SHP77 treated with DMSO at 0.1 percent for 48 hours (cell line): ENCODE data around the gene ADAMTS16.

ENCODE experiments used
- DNase-seq: peaks from one replicate; lab custom pipeline; 2025; lab: John Stamatoyannopoulos, UW

The ADAMTS16 gene

DNA sequence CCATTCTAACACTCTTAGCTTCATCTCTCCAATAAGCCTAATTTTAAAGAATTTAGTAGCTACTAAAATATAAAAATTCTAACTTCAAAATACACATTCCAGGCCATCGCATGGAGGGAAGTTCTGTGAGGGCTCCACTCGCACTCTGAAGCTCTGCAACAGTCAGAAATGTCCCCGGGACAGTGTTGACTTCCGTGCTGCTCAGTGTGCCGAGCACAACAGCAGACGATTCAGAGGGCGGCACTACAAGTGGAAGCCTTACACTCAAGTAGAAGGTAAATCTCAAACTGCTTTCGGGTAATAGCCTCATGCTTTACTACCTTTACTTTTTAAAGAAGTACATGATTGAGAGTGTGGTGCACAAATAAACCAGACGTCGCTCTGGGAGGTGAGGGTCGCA lies 94.8 kb downstream of the ADAMTS16 start:
- DNase-seq = no peak

DNA sequence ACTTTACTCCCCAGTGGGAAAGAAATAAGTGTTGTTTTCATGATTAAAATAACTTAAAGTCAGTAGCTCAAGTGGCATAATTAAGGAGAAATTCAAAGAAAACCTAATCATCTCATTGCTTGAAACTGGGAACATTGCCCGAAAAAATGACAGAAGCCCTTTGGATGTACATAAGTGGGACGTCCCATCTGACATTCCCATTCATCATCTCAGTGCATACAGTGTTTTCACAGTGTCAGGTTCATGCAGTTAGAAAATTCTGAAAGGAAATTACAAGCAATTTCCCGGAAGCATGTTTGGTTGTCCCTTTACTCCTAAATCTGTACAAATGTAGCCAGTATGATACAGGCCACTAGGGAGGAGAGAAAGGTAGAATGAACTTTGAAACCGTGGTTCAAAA lies 95.6 kb downstream of the ADAMTS16 start:
- no peak for DNase-seq

DNA sequence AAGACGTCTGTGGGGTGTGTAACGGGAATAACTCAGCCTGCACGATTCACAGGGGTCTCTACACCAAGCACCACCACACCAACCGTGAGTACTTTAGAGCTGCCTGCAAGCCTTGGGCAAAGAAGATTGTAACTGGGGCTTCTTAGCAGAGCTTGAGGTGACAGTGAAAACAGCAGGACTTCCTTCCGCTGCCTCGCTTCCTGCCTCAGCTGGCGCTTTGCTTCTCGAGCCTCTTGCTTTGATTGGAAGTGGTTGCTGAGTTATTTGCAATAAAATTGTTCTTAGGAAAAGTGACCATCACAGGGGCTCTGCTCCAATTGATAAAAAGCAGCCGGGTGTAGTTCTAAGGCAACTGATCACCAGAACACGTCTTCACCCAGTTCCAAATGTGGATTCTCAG lies 99.1 kb downstream of the ADAMTS16 start:
- no peak for DNase-seq

DNA sequence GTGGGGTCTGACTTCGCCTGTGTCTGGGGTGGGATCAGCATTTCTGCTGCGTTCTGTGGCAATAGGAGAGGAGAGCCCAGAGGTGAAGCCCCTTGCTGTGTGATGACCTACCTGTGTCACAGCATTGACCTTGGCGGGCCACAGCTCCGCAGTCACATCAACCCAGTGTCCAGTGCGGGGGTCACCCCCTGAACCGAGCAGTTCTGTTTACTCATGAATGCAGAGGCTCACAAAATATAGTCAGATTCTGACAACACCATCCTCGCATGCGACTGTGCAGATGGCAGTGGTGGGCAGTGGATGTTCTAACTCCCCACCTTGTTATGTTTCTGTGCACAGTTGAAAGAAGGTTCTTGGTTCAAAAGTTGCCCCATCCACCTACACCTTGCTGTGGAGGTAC lies 100.1 kb downstream of the ADAMTS16 start:
- DNase-seq = no peak

DNA sequence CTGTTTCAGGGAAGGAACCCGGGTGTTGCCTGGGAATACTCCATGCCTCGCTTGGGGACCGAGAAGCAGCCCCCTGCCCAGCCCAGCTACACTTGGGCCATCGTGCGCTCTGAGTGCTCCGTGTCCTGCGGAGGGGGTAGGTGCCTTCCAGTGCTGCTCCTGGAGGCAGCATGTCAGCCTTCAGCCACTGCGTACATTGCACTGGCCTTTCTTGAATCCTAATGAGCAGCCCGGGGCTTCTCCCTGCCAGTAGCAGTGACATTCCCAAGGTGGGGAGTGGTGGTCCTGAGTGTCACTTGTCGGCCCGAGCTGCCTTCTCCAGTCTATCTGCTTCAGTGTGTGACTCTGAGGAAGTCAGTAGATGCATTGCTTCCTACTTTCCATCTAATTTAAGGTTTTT lies 101.9 kb downstream of the ADAMTS16 start:
- DNase-seq = no peak

DNA sequence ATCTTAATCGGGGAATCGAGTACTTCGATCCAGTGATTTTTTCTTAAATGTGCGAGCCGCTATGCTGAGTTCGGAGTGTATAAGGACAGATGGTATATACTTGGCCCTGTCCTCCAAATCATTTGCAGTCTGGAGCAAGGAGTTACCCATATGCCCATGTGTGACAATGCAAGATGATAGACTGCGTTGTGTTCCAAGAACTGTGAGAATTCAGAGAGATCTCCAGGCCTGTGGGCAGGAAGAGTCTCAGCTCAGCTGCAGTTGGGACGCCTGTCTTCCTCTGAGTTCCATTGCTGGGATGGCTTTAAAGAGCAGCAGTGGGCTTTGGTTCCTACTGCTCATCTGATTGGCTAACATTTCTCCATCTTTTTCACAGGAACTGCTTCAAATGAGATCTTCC lies 106.6 kb downstream of the ADAMTS16 start:
- no peak for DNase-seq

DNA sequence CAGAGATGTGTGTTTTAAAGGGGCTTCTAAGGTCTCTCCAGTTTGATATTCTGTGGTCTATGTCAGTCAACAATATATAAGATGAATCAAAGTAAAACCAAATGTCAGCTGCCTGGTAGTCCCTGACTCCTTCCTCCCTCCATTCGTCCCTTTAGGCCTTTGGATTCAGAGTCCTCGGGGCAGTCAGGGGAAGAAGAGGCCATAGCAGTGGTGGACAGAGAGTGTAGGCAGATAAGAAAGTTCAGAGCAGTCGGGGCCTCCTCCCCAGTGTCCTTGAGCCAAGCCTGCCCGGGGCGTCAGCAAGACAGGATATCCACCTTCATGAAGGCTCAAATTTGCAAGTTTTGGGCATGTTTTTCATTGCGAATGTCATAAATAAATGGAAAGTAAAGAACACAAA lies 110.6 kb downstream of the ADAMTS16 start:
- DNase-seq = no peak

DNA sequence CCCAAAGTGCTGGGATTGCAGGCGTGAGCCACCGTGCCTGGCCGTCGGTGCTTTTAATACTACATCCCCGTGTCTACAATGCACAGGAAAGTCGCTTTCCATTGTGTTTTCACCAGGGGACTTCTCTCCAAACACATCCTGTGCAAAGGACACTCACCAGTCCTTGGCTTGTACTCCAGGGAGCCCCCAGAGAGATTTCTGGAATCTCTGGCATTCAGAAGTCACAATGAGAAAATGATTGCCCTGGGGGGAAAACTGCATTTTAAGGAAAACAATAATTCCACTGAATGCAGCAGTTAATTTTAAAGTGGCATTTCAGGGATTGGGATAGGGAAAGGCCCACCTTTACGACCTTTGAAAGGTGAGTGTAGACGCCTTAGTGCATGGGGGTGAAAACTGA lies 112.0 kb downstream of the ADAMTS16 start:
- no peak for DNase-seq

DNA sequence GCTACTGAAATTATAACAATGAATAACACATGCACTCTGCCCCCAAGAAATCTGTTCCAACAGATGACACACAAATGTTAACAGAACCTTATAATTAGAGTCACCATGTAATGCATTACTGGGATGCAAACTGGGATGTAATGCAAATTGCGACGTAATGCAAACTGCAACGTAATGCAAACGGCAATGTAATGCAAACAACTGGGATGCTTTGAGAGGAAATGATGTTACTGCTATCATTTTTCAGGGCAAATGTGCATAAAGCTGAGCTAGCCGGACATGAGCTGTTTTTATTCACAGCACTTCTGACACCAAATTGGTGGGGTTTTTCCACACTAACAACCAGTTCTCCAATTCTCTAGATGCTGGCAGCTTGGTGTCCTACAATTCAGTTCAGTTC lies 117.2 kb downstream of the ADAMTS16 start:
- no peak for DNase-seq

DNA sequence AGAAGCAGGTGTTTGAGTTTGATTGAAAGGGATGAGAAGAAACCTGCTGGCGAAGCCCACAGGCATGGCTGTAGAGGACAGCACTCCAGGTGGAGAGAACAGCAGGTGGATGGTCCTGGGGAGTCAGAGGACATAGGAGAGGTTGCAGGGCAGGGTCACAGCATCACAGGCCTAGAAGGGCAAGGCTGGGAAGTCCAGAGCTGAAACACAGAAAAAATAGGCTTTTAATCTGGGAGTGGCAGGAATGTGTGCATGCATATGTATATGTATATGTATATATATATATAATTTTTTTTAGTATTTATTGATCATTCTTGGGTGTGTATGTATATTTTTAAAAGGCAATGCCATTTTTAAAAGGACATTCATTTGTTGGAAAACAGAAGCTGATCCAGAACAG lies 118.4 kb downstream of the ADAMTS16 start:
- no peak for DNase-seq

DNA sequence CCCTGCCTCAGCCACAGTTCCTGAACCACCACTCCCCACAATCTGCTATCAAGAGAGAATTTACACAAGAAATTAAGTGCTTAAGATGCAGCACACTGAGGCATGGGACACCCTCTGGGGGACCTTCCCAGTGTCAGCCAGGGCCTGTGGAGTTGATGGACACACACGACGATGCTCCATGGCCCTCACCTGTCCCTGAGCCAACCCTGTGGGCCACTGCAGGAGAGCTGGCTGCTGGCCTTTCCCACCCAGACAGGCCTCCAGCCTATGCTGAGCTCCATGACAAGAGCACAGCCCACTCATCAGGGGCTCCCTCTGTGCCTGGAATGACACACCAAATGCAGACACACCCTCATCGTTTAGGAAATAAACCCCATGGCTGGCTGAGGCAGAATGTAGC lies 124.6 kb downstream of the ADAMTS16 start:
- DNase-seq = no peak

DNA sequence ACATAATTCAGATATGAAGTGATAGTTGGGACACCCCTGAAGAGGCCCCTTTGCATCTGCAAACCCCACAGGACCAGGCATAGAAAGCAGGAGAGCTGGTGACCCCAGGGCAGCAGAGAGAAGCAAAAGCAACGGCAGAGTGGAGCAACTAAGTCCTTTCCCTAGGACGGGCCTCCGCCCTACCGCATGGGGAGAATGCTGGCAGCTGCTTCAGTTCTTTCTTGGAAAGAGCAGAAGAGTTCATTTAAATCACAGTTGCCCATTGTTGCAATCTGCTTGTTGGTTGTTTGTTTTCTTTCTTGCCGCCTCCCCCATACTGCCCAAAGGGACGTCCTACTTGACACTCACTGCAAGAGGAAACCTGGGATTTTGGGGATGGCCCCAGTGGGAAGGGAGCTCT lies 126.2 kb downstream of the ADAMTS16 start:
- no peak for DNase-seq

DNA sequence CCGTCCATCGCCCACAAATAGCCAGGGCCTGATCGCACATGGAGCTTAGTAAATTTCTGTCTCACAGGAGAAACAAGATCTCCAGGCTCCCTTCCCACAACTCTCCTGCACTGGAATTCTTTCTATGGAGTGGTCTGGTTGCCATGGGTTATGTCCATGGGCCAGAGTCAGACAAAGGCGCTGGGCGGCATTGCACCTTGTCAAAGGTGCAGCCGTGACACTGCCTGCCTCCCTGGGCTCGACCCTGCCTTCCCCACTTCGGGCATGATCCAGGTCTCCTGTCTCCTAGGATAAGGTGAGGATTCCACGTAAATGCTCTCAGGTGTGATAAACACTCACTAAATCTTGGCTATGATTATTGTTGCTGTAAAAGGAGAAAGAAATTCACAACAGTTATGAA lies 130.0 kb downstream of the ADAMTS16 start:
- DNase-seq = no peak

DNA sequence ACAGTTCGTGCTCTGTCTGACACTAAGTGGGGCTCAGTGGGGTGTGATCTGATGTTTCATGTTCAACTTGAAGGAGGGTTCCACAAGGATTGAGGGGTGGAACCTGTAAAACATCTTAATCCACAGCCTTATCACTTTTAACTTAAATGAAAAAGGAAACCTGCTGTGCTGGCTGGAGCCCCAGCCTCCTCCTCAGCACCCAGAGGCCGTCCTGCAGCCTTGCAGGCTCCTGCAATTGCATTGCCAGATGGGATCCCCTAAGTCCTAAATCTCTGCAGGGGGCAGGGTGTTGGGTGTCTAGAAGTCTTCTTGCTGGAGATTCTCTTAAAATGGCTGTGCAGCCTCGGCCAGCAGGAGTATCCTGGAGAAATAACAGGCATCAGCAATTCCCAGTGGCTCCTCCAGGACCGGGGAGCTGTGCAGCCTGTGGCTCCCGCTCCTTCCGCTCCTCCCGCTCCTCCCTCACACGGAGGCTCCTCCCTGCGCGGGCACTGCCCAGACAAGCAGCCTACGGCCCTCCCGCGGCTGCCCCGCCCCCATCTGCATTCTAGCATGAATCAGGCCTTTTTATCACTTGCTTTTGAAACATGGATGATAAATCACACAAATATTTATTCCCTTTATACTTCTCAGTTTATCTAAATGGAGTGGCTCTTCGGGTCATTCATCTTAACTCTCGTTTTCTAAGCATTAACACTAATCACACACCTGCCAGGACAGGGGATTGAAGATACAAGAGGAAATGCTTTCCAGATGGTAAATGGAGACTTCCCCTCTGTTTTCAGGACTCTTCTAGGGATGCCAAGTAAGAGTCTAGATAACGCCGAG lies 131.0 kb downstream of the ADAMTS16 start:
- DNase-seq = peak; percentile 57

DNA sequence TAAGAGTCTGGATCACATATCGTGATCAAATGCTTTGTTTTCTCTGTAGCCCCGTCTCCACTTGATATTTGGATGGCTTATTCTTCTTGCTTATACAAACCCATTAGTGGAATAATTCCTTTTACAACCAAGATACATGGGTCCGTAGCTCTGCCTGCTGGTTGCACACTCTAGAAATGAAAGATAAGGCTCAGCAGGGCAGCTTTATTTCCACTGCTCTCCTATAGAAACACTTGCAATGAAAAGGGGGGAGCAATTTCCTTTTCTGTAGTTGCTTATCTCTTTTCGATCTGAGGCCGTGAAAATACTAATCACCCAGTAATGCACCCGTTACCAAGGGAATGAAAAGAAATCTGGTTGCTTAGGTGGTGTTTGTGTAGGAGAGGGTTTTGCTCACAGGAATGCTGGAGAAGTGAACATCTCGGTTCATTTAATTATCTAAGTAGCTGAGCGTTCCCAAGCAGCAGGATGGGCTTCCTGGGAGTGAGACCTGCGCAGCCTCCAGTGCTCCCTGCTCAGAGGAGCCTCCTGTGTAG lies 131.7 kb downstream of the ADAMTS16 start:
- DNase-seq = no peak

DNA sequence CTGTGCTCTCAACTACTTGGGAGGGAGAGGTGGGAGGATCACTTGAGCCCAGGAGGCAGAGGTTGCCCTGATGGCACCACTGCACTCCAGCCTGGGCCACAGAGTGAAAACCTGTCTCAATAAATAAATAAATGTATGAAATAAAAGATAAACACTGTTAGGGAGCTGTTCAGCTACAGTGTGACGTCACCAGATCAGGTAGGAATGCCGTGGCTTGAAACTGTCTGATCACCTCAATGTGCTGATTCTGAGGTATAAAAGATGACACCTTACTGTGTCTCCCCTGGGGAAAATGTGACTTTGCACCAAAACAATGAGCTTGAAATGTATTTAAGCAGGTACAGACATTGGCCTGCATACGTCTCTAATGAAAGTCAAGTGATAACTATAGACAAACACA lies 133.3 kb downstream of the ADAMTS16 start:
- no peak for DNase-seq

DNA sequence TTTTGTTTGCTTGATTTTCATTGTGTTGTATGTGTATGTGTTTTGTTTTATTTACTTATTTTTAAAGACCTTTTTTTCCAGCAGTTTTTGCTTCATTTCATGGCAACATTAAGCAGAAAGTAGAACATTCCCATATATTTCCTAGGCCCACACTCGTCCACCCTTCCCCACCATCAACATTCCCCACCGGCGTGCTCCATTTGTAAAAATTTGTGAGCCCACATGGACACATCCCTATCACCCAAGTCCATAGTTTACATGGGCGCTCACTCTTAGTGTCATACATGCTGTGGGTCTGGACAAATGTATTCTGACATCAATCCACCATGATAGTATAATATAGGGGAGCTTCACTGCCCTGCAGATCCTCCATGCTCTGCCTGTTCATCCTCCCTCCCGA lies 133.8 kb downstream of the ADAMTS16 start:
- no peak for DNase-seq

DNA sequence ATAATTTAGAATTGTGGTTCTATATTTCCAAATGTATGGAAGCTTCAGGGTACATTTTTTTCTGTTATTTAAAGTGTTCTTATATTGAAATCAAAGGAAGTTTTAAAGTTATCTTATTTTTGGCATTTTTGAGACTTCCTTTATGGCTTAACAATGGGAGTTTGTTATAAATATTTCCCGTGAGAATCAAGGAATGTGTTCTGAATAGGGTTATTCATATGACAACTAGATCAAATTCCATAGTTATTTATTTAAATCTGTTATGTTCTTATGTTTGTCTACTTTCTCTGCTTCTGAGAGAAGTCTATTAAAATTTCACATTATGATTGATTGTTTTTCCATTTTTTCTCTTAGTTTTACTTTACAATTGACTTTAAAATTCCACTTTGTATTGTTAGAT lies 135.1 kb downstream of the ADAMTS16 start:
- DNase-seq = no peak

DNA sequence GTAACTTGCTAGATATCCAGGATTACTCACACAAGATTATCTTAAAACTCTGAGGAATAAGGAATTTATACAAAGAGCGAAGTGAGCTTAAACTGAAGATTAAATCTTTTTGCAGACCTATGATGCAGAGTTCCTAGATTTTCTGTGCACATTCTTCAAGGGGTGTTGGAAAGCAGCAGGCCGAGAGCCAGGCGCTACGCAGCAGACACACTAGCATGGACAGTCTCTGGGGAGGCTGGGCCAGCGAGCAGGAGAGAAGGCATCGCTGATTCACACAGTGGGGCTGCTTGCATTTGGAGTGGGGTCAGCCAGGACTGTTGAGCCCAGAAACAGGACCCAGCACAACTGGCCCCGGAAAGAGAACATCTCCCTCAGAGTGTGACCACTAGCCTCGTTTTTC lies 136.3 kb downstream of the ADAMTS16 start:
- no peak for DNase-seq

DNA sequence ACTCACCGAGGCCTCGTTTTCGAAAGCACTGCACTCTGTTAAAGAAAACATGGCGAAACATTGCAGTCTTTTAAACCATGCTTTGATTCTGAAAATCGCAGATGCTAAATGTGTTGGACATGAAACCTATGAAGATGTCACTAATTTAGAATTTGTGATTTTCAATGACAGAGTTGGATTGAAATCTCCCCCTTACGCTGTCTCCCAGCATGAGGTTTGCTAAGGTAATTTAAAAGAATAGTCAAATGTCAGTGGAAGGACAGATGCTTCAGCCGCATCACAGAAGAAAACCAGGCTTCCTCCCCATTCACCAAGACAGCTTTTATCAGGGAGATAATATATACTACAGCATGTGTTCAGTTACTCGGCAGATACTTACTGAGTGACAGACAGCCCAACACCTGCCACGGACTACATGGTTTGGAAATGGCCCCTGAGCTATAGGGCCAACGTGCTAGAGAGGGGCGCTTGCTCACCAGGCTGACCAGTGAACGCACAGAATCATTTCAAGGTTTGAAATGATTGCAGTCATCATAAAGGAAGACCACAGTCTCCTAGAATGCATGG lies 136.9 kb downstream of the ADAMTS16 start:
- DNase-seq = no peak

DNA sequence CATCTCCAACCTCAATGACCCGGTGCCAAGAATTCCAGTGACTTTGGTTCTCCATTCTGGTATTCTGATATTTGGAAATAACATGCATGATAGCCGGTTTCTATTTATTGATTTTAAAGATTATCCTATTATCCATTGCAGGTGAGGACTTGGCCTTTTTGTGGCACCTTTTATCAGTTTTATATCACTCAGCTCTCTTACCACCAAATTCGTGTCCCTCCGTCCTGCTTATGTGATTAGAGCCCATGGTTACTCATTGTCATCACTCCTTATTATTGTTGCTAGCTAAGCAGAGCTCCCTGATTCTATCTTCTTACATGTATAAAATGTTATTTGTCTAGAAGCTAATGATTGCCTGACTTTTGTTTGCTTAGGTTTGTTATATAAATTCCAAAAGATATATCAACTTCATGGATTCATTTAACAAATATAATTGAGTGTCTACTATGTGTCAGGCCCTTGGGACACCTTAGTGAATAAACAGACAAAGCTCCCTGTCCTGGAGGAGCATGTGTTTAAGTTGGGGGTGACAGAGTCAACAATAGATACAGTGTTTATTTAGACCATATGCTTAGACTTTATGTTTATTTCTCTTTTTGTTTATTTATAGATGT lies 138.2 kb downstream of the ADAMTS16 start:
- no peak for DNase-seq

DNA sequence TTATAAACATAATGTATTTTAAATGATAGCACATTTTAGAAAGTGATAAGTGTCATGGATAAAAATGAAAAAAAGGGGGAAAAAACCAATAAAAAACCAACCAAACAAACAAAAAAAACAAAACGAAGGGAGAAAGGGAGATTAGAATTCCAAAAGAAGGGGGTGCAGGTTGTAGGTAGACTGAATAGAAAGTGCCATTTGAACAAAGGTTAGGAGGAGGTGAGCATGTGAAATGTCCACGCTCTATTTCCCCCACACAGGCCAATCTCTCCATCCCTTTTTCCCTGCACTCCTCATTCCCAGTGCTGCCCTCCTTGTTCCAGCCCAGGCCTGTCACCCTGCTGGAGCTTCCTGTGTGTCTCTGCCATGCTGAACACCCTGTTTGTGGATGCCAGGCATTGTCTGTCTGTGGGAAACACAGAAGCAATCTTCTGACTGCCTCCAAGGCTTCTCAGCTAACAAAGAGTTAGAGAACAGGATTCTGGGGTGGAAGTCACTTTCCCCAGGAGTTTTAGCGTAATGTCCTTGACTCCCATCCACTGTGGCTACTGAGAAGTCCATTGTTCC lies 138.8 kb downstream of the ADAMTS16 start:
- DNase-seq = no peak

DNA sequence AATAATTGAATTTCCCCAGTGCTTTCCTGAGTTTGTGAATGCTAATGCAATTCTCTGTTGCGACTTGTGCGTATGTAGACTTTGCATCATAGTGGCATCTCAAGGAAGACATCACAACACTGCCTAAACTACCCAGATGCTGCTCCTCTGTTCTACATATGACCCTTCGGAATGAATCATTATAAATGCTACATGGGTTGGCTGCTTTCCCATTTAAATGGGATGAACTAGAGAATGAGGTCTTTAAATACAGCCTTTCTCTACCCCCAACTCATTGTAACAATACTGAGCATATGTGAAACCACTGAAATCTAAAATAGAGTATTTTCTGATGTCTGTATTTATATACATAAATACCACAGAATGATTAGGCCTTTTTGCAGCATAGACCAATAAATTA lies 145.8 kb downstream of the ADAMTS16 start:
- DNase-seq = no peak
